ENCODE measurements around the gene PRDX4. TPM values are rescaled to one million over a fixed set of nuclear protein-coding genes. Genes with fewer than 3 reads are reported as not detected.

The PRDX4 gene
- total and polyA plus RNA-seq, 2 of the 8 experiments (the other 6 are each of a cell fraction or from before 2014, with no cell fraction given), result 130 TPM

GRCh38 chrX:23704673-23705206 lies 37.4 kb downstream of the PRDX4 start:
- no peak overlapping the region for H3K23ac ChIP-seq (ENCODE audit: insufficient read length)
- no peaks in the 10 kb centered on the region for H3K79me2 ChIP-seq (ENCODE audit: control insufficient read depth in 1 of 2, insufficient read depth in 2 of 2, low read length in 2 of 2)
- H3K79me1 ChIP-seq (ENCODE audit: low read depth, low read length), result no peaks in the 10 kb centered on the region
- H4K5ac ChIP-seq (ENCODE audit: insufficient read length, low read depth, low read length), result no peak overlapping the region
- no peaks in the 10 kb centered on the region for H3K23me2 ChIP-seq (ENCODE audit: low read depth, low read length)
- H3K27ac ChIP-seq (ENCODE audit: low read depth, low read length), result no peak overlapping the region
- H2BK15ac ChIP-seq (ENCODE audit: low read length), result no peak overlapping the region
- no peak overlapping the region for H4K8ac ChIP-seq (ENCODE audit: extremely low read depth, insufficient read depth, low read length)
- H3K4me3 ChIP-seq (ENCODE audit: extremely low read depth in 1 of 4, insufficient read depth in 2 of 4, low read depth in 3 of 4, low read length in 4 of 4), result no peak overlapping the region
- no peak overlapping the region for H3K18ac ChIP-seq (ENCODE audit: extremely low read depth, low read length)
- FAIRE-seq, result no peak
- WGBS, 2 experiments (ENCODE audit: extremely low coverage in 1 of 2, insufficient coverage in 1 of 2, insufficient read length in 1 of 2, insufficient replicate concordance in 2 of 2, low coverage in 1 of 2, low lambda C conversion rate in 2 of 2, missing lambda C conversion rate in 1 of 2), result 100% methylated on average over 5 of the region's 5 CpGs; no CpG with 5 or more reads in 1 of the 2 experiments
- no peak overlapping the region for H2AFZ ChIP-seq (ENCODE audit: low read length)
- H2AK5ac ChIP-seq (ENCODE audit: low read depth, low read length), result no peak overlapping the region
- no peaks in the 10 kb centered on the region for H3K27me3 ChIP-seq (replicated peaks in 1 of 4; ENCODE audit: control insufficient read depth in 3 of 4, extremely low read depth in 1 of 4, insufficient read depth in 3 of 4, low read length in 3 of 4)
- H3K4me2 ChIP-seq (ENCODE audit: insufficient read depth in 1 of 2, low read depth in 2 of 2, low read length in 2 of 2), result no peak overlapping the region
- no peak overlapping the region for H4K91ac ChIP-seq (replicated peaks; ENCODE audit: insufficient read length, low read length)
- H2BK5ac ChIP-seq (ENCODE audit: low read depth, low read length), result no peak overlapping the region
- no peaks in the 10 kb centered on the region for H3K9me3 ChIP-seq (ENCODE audit: insufficient read depth in 2 of 2, low read depth in 1 of 2, low read length in 1 of 2)
- H3K4ac ChIP-seq (replicated peaks; ENCODE audit: insufficient read length, low read depth, low read length), result no peak overlapping the region
- no peak overlapping the region for H3K14ac ChIP-seq (ENCODE audit: insufficient read length)
- CTCF ChIA-PET (ENCODE audit: partially characterized antibody), result no interaction called here
- H2BK120ac ChIP-seq (replicated peaks; ENCODE audit: low read depth, low read length), result no peak overlapping the region
- H2BK20ac ChIP-seq (ENCODE audit: low read length), result no peak overlapping the region
- H3K9ac ChIP-seq (replicated peaks in 1 of 4; ENCODE audit: extremely low read depth in 1 of 4, low read depth in 3 of 4, low read length in 3 of 4), result no peak overlapping the region
- no peaks in the 10 kb centered on the region for H3K4me1 ChIP-seq (replicated peaks in 1 of 4; ENCODE audit: control insufficient read depth in 3 of 4, insufficient read depth in 4 of 4, low read length in 3 of 4)
- H4K20me1 ChIP-seq (replicated peaks in 1 of 2; ENCODE audit: control insufficient read depth in 1 of 2, insufficient read depth in 2 of 2, low read length in 2 of 2), result no peaks in the 10 kb centered on the region
- no peak overlapping the region for H2BK12ac ChIP-seq (ENCODE audit: low read depth, low read length)
- no peak overlapping the region for H3K56ac ChIP-seq (replicated peaks; ENCODE audit: insufficient read length, low read depth, low read length)
- H3K36me3 ChIP-seq (ENCODE audit: control insufficient read depth in 2 of 4, insufficient read depth in 4 of 4, low read length in 3 of 4), result peaks cover 0 to 30% (median 15%) of the 10 kb centered on the region in 4 experiments; a peak in 4 of 8 replicates
- POLR2A ChIA-PET (ENCODE audit: partially characterized antibody), result no interaction called here
- no peak for DNase-seq (ENCODE audit: low read depth in 1 of 2, low spot score in 2 of 2)
- TF ChIP-seq SRF (IDR thresholded peaks at IDR 0.05; ENCODE audit: low read depth, low read length), result no peak

All from H1 (cell line).